Adrenal gland (tissue), 12 donors: ENCODE measurements around the gene ZNF488. TPM values are rescaled to one million over a fixed set of nuclear protein-coding genes. Genes with fewer than 3 reads are reported as not detected.

Experiments used
- DNase-seq, 7 donors: peaks; one replicate each; pipeline ENCODE4 v3.0.0-alpha.2; 2019 to 2020
- H3K27ac ChIP-seq, 5 donors: fragments of 200-600 bp; sonication (generic) in 4 of 5; 1 replicate in 3 of 5; 2 replicates in 2 of 5; pipeline versions ENCODE4 v1.5.1 to v1.8.0; 2016 to 2020; ENCODE audit warnings: mild to moderate bottlenecking in 1 of 5
- H3K27me3 ChIP-seq: fragments of 200-600 bp; 2 replicates; pipeline ENCODE4 v1.8.0; 2021
- H3K36me3 ChIP-seq, 2 donors: fragments of 200-600 bp; replicated peaks in 1 of 2; 1 replicate in 1 of 2; 2 replicates in 1 of 2; pipeline versions ENCODE4 v1.5.1 to v1.8.0; 2018 to 2022
- H3K4me1 ChIP-seq, 2 donors: fragments of 200-600 bp; replicated peaks in 1 of 2; 1 replicate in 1 of 2; 2 replicates in 1 of 2; pipeline versions ENCODE4 v1.5.1 to v1.8.0; 2018 to 2021
- H3K4me3 ChIP-seq, 4 donors: fragments of 200-600 bp; sonication (generic) in 3 of 4; one replicate each; pipeline ENCODE4 v1.5.1; 2016 to 2018
- H3K9me3 ChIP-seq, 3 donors: fragments of 200-600 bp; sonication (generic) in 1 of 3; replicated peaks in 1 of 3; 1 replicate in 2 of 3; 2 replicates in 1 of 3; pipeline versions ENCODE4 v1.5.1 to v1.8.0; 2016 to 2021
- CTCF ChIP-seq, 6 experiments: fragments of 450-650 bp in 4 of 6; fragments of 200-600 bp in 2 of 6; sonication (generic) in 1 of 6; IDR thresholded peaks; 1 replicate in 5 of 6; 2 replicates in 1 of 6; pipeline versions ENCODE4 v1.5.1 to v1.8.0; 2016 to 2021; ENCODE audit warnings: antibody characterized with exemption in 6 of 6, mild to moderate bottlenecking in 2 of 6, moderate library complexity in 1 of 6
- POLR2A ChIP-seq, 2 donors: fragments of 450-650 bp; IDR thresholded peaks; one replicate each; pipeline ENCODE4 v1.6.1; 2017; ENCODE audit warnings: antibody characterized with exemption in 2 of 2, mild to moderate bottlenecking in 2 of 2, moderate library complexity in 1 of 2
- WGBS, 4 donors: extraction: QIAGEN DNeasy Blood & Tissue Kit in 2 of 4; methylation state at CpG; one replicate each; pipeline versions ENCODE4 v1.1.5 to v1.1.7; 2013 to 2017; 5-methylcytosine and 5-hydroxymethylcytosine counted together
- intact Hi-C, 2 donors: fragments of 100-400 bp; cut with DNase I; formaldehyde crosslinking; loops; one replicate each; pipeline versions ENCODE4 v1.14.1 to v1.15.0; 2022 to 2023
- polyA plus RNA-seq, 3 donors: library from polyadenylated mRNA; stranded (reverse); fragments of 200-250 nt in 2 of 3; fragments of 350-450 nt in 1 of 3; fragmentation: Illumina TruSeq in 1 of 3; extraction: RNeasy Lipid Tissue Mini Kit (QIAGEN cat#74804) in 1 of 3; gene quantifications; one replicate each; pipeline ENCODE4 v1.2.3, GENCODE V29; 2013 to 2014
- total RNA-seq, 9 donors: library from RNA; depleted of rRNA in 4 of 9; stranded (reverse); fragments of >200 nt in 4 of 9; fragments of 120-200 nt in 1 of 9; fragmentation: NEBNext Ultra II Directional in 1 of 9; extraction: Animal tissue kit (Norgen Biotek cat#: 25700) in 1 of 9; gene quantifications; one replicate each; pipeline versions ENCODE4 v1.1.0 to v1.2.4, GENCODE V29; 2013 to 2023
- donor health status: healthy with polysubstance abuse.
- donor health status: Bipolar disorder and iron deficiency.
- donor health status: DM: yes; HTN: yes; CAD: no.
- donor health status: DM: no; HTN: no; CAD: no.
- donor health status: DM: no; HTN: no; CAD: no.
- donor health status: DM: yes; HTN: yes; CAD: no.

ZNF488 gene
- total and polyA plus RNA-seq, 12 donors: 0.03 to 0.20 (median 0.11) TPM; not detected in 3

- no peaks in the 10 kb centered on the region for H3K27me3 ChIP-seq
- 60 to 77% (median 71%) methylated on average over 9 to 10 of the region's 10 CpGs for WGBS, 4 donors
- no peaks in the 10 kb centered on the region for H3K9me3 ChIP-seq
- TF ChIP-seq POLR2A (IDR thresholded peaks at IDR 0.05): no peak
- TF ChIP-seq CTCF (IDR thresholded peaks at IDR 0.05): no peak
- H3K27ac ChIP-seq: peak overlapping the region in 1 of 5 donors; percentile 75
- peak in 1 of 7 donors; percentile 46 for DNase-seq
- H3K4me3 ChIP-seq: no peak overlapping the region
- intact Hi-C loops: no loop called here
- H3K4me1 ChIP-seq: peaks cover 9 to 17% of the 10 kb centered on the region in 2 donors
- no peaks in the 10 kb centered on the region for H3K36me3 ChIP-seq
These were observed 18.0 kb upstream of the ZNF488 start for GRCh38 chr10:47401874-47402640.

DNA sequence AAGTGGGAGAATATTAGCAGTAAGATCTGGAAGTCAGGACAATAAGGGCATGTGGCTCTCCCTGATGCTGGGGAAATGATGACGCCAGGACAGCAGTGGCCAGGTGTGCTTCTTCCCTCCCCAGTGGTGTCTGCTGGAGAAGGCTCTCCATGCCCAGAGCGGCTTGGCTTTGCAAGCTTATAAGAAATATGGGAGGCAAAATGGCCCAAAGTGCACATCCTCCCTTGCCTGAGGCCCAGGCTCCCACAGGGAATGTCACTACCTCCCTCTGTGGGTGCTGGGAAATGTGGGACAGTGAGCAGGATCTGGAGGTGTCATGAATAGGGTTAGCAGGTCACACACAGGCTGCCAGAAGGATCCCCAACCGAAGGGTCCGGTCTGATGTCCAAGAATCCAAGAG, 17.1 kb upstream of the ZNF488 start:
- intact Hi-C loops: no loop called here
- Histone ChIP-seq H3K27me3 (no peaks in the 10 kb centered on the region), H3K4me1 (peaks cover 9 to 17% of the 10 kb centered on the region in 2 donors), H3K27ac (no peak overlapping the region), H3K4me3 (no peak overlapping the region), H3K9me3 (no peaks in the 10 kb centered on the region), H3K36me3 (no peaks in the 10 kb centered on the region)
- TF ChIP-seq POLR2A (IDR thresholded peaks at IDR 0.05) (no peak), CTCF (IDR thresholded peaks at IDR 0.05) (no peak)
- 96 to 100% (median 96%) methylated on average over 2 to 4 of the region's 4 CpGs; no CpG with 5 or more reads in 1 of the 4 donors for WGBS, 4 donors
- DNase-seq: no peak

DNA sequence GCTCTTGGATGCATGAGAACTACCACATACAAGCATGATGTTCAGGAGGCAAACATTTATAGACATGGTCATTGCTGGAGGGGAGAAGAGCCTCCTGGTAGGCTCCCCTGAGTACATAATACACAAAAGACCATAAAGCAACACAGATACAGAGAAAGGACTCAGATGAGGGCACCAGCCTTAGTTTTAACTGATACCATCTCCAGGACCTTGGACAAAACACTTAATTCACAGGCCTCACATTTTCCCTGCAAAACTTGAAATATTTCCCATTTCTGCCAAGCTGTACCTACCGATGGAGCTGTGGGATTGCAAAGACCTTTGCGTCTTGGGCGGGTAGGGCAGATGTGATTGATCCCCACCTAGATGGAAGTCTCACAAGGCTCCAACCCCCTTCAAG, 16.7 kb upstream of the ZNF488 start:
- no peaks in the 10 kb centered on the region for H3K36me3 ChIP-seq
- H3K9me3 ChIP-seq: no peaks in the 10 kb centered on the region
- peak in 1 of 7 donors; percentile 11 for DNase-seq
- 90 to 98% (median 94%) methylated on average over 3 of the region's 3 CpGs for WGBS, 4 donors
- intact Hi-C loops: no loop called here
- peaks cover 9 to 17% of the 10 kb centered on the region in 2 donors for H3K4me1 ChIP-seq
- no peak for TF ChIP-seq POLR2A (IDR thresholded peaks at IDR 0.05)
- no peak for TF ChIP-seq CTCF (IDR thresholded peaks at IDR 0.05)
- H3K27ac ChIP-seq: no peak overlapping the region
- no peaks in the 10 kb centered on the region for H3K27me3 ChIP-seq
- H3K4me3 ChIP-seq: no peak overlapping the region

- no peak for TF ChIP-seq CTCF (IDR thresholded peaks at IDR 0.05)
- no peak for TF ChIP-seq POLR2A (IDR thresholded peaks at IDR 0.05)
- Histone ChIP-seq H3K4me3 (no peak overlapping the region), H3K4me1 (peaks cover 9 to 17% of the 10 kb centered on the region in 2 donors), H3K36me3 (no peaks in the 10 kb centered on the region), H3K9me3 (no peaks in the 10 kb centered on the region), H3K27ac (no peak overlapping the region), H3K27me3 (no peaks in the 10 kb centered on the region)
- DNase-seq: peak in 1 of 7 donors; percentile 7
- intact Hi-C loops: no loop called here
- 86 to 96% (median 93%) methylated on average over 2 of the region's 2 CpGs for WGBS, 4 donors
These were observed 16.2 kb upstream of the ZNF488 start for GRCh38 chr10:47400251-47400650.
